AG09319 (cell line): Measurements from ENCODE around the gene GINM1.

Experiments
- DNase-seq: peaks from one replicate; pipeline ENCODE4 v3.0.0-alpha.2; 2010; ENCODE audit warnings: low read depth; ENCODE audit errors: extremely low read depth
- CTCF ChIP-seq: IDR thresholded peaks from 2 replicates; pipeline ENCODE4 v1.5.1; 2011; ENCODE audit warnings: low read depth, mild to moderate bottlenecking, inconsistent platforms, low read length, moderate library complexity

GINM1 gene

GRCh38 chr6:149593408-149593807, 27.2 kb downstream of the GINM1 start:
- no peak for TF ChIP-seq CTCF
- no peak for DNase-seq

- TF ChIP-seq CTCF, result no peak
These were observed 34.3 kb downstream of the GINM1 start for GRCh38 chr6:149600508-149600907.

GRCh38 chr6:149608381-149608982, 42.3 kb downstream of the GINM1 start:
- no peak for TF ChIP-seq CTCF
- DNase-seq, result no peak

More at GRCh38 chr6:149600508-149600907, 34.3 kb downstream of the GINM1 start:
- DNase-seq, result no peak

GRCh38 chr6:149614337-149614736, 48.2 kb downstream of the GINM1 start:
- no peak for TF ChIP-seq CTCF
- DNase-seq, result no peak

- no peak for DNase-seq
- no peak for TF ChIP-seq CTCF
These were observed 49.6 kb downstream of the GINM1 start for GRCh38 chr6:149615805-149616204.

GRCh38 chr6:149627672-149628071, 61.5 kb downstream of the GINM1 start:
- DNase-seq, result no peak
- TF ChIP-seq CTCF, result no peak

GRCh38 chr6:149628875-149629510, 62.8 kb downstream of the GINM1 start:
- no peak for DNase-seq
- no peak for TF ChIP-seq CTCF
